HL-60 (cell line): ENCODE results near the gene DGKH.

Experiments
- CTCF ChIP-seq: IDR thresholded peaks from one replicate; pipeline ENCODE4 v1.5.1; 2011; ENCODE audit warnings: low read length, control low read depth, inconsistent platforms; ENCODE audit not compliant: insufficient read depth
- GABPA ChIP-seq: IDR thresholded peaks from 2 replicates; pipeline ENCODE4 v1.6.1; 2012; ENCODE audit warnings: low read depth
- POLR2AphosphoS5 ChIP-seq: IDR thresholded peaks from 2 replicates; pipeline ENCODE4 v1.6.1; 2012; ENCODE audit warnings: low read depth
- REST ChIP-seq: IDR thresholded peaks from 2 replicates; pipeline ENCODE4 v1.6.1; 2012; ENCODE audit warnings: low read depth; ENCODE audit not compliant: insufficient replicate concordance
- SPI1 ChIP-seq: IDR thresholded peaks from 2 replicates; pipeline ENCODE4 v1.6.1; 2012; ENCODE audit warnings: low read depth, mild to moderate bottlenecking, borderline replicate concordance

GRCh38 chr13:42055500-42056085 lies 7.1 kb downstream of the DGKH start:
- TF ChIP-seq POLR2AphosphoS5 (no peak), REST (no peak), CTCF (no peak), GABPA (no peak), SPI1 (no peak)
